DND-41 (cell line): ENCODE results near the gene COG8.

Experiments
- ATAC-seq: fragments of 200-7000 bp; cut with Tn5 transposase; 3 replicates; pipeline ENCODE4 v1.9.1; 2021; ENCODE audit warnings: low read depth; ENCODE audit not compliant: insufficient read depth
- DNase-seq: peaks from one replicate; pipeline ENCODE4 v3.0.0-alpha.2; 2020
- H2AFZ ChIP-seq: 2 replicates; pipeline ENCODE4 v1.6.0; 2012; ENCODE audit warnings: low read depth, low read length
- H3K27ac ChIP-seq: 2 replicates; pipeline ENCODE4 v1.5.1; 2012; ENCODE audit warnings: low read length, inconsistent platforms
- H3K27me3 ChIP-seq: fragments of 200-600 bp; sonication (generic); 2 replicates; pipeline ENCODE4 v1.6.0; 2012; ENCODE audit warnings: low read length, mild to moderate bottlenecking, inconsistent platforms; ENCODE audit not compliant: insufficient read depth, poor library complexity
- H3K36me3 ChIP-seq: 2 replicates; pipeline ENCODE4 v1.5.1; 2012; ENCODE audit warnings: low read length, inconsistent platforms; ENCODE audit not compliant: insufficient read depth
- H3K4me1 ChIP-seq: 2 replicates; pipeline ENCODE4 v1.5.1; 2012; ENCODE audit warnings: mild to moderate bottlenecking, low read length; ENCODE audit not compliant: insufficient read depth
- H3K4me2 ChIP-seq: 2 replicates; pipeline ENCODE4 v1.6.0; 2012; ENCODE audit warnings: mild to moderate bottlenecking, moderate library complexity, low read length, inconsistent platforms; ENCODE audit not compliant: insufficient read depth
- H3K4me3 ChIP-seq, 2 experiments: fragments of 200-600 bp in 1 of 2; shearing (Covaris generic) in 1 of 2; 2 replicates each; pipeline ENCODE4 v1.5.1; 2012 to 2016; ENCODE audit warnings: inconsistent platforms in 2 of 2, low read length in 2 of 2, mild to moderate bottlenecking in 2 of 2, low read depth in 1 of 2, moderate library complexity in 1 of 2
- H3K79me2 ChIP-seq: 2 replicates; pipeline ENCODE4 v1.6.0; 2012; ENCODE audit warnings: low read length, inconsistent platforms; ENCODE audit not compliant: insufficient read depth
- H3K9ac ChIP-seq: 2 replicates; pipeline ENCODE4 v1.6.0; 2012; ENCODE audit warnings: low read depth, mild to moderate bottlenecking, inconsistent platforms, low read length, moderate library complexity
- H3K9me3 ChIP-seq: 2 replicates; pipeline ENCODE4 v1.5.1; 2012; ENCODE audit warnings: low read length, moderate library complexity, mild to moderate bottlenecking, inconsistent platforms; ENCODE audit not compliant: insufficient read depth, severe bottlenecking
- H4K20me1 ChIP-seq: 2 replicates; pipeline ENCODE4 v1.6.0; 2012; ENCODE audit warnings: low read length; ENCODE audit not compliant: insufficient read depth
- EZH2 ChIP-seq: IDR thresholded peaks from 3 replicates; pipeline ENCODE4 v1.6.1; 2012; ENCODE audit warnings: borderline replicate concordance, low read depth, mild to moderate bottlenecking, moderate library complexity, low read length, inconsistent platforms; ENCODE audit not compliant: severe bottlenecking
- TF ChIP-seq, protein P1 (sequence below): IDR thresholded peaks from 2 replicates; pipeline ENCODE4 v1.5.1; 2012; ENCODE audit warnings: borderline replicate concordance, low read length, moderate library complexity, mild to moderate bottlenecking; ENCODE audit not compliant: poor library complexity, severe bottlenecking; ENCODE audit errors: extremely low read depth

Gene COG8

DNA sequence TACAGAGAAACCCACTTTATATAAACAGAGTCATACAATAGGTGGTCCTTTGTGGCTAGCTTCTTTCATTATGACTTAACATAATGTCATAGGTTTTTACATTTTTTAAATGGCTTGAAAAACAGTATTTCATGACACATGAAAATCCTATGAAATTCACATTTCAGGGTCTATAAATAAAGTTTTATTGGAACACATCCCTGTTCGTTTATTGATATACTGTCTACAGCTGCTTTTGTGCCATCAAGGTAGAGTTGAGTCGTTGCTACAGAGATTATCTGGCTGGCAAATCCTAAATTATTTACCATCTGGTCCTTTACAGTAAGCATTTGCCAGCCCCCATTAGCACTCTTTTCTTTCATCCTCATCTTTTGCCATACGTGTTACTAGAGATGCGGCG, 25.9 kb downstream of the COG8 start:
- H2AFZ ChIP-seq: no peak overlapping the region
- TF ChIP-seq, protein P1, sequence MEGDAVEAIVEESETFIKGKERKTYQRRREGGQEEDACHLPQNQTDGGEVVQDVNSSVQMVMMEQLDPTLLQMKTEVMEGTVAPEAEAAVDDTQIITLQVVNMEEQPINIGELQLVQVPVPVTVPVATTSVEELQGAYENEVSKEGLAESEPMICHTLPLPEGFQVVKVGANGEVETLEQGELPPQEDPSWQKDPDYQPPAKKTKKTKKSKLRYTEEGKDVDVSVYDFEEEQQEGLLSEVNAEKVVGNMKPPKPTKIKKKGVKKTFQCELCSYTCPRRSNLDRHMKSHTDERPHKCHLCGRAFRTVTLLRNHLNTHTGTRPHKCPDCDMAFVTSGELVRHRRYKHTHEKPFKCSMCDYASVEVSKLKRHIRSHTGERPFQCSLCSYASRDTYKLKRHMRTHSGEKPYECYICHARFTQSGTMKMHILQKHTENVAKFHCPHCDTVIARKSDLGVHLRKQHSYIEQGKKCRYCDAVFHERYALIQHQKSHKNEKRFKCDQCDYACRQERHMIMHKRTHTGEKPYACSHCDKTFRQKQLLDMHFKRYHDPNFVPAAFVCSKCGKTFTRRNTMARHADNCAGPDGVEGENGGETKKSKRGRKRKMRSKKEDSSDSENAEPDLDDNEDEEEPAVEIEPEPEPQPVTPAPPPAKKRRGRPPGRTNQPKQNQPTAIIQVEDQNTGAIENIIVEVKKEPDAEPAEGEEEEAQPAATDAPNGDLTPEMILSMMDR: no peak
- TF ChIP-seq EZH2: no peak
- H3K36me3 ChIP-seq: peaks cover 50% of the 10 kb centered on the region
- H3K9me3 ChIP-seq: no peaks in the 10 kb centered on the region
- peaks cover 26% of the 10 kb centered on the region for H3K4me1 ChIP-seq
- peaks cover 64% of the 10 kb centered on the region for H3K79me2 ChIP-seq
- H3K27me3 ChIP-seq: no peaks in the 10 kb centered on the region
- H4K20me1 ChIP-seq: peaks cover 48% of the 10 kb centered on the region
- no peak overlapping the region for H3K27ac ChIP-seq
- no peak for ATAC-seq
- no peak overlapping the region for H3K4me3 ChIP-seq
- H3K9ac ChIP-seq: no peak overlapping the region
- no peak for DNase-seq
- H3K4me2 ChIP-seq: peak overlapping the region; percentile 91; the same call in 1 of the 2 replicates

DNA sequence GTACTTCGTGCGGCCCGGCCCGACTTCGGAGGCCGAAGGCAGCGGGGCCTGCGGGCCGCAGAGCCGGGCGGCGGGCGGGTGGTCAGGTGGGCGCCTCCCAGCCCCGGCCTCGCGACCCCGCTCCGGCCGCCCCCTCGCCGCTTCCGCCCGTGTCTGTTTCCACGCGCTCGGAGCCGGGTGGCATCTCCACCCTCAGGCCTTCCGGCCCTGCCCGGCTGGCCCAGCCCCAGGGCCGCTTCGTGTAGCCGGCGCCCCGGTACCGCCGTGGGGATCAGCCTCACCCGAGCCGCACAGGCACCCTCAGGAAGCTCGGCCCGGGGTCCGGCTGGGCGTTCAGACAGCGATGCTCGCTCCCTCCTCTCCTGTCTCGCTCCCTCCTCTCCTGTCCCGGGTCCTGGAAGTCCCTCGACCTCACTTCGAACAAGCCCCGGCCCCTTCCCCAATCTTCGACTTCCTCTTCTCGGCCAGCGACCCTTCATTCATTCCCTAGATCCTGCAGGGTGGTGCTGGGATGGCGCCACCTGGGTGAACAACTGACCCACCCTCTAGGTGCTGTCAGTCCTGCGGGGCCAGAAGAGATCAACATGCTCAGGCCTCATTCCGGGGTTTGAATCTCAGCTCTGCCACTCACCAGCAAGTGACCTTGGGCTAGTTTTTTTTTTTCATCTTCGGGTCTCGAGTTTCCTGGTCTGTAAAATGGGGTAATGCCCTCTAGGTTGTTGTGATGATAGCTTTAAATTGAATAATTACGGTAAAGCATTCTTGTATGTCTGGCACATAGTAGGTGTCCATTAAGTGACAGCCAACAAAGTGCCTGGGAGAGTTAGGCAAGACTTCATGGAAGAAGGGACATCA, 27.6 kb downstream of the COG8 start:
- Histone ChIP-seq H3K27me3 (no peaks in the 10 kb centered on the region), H3K4me1 (peaks cover 26% of the 10 kb centered on the region), H3K79me2 (peaks cover 58% of the 10 kb centered on the region), H3K4me2 (peak overlapping the region; percentile 91), H2AFZ (peak overlapping the region; percentile 88), H3K27ac (peak overlapping the region; percentile 89), H3K4me3 (peak overlapping the region; percentile 79 to 86), H3K36me3 (peaks cover 37% of the 10 kb centered on the region), H4K20me1 (peaks cover 39% of the 10 kb centered on the region), H3K9me3 (no peaks in the 10 kb centered on the region), H3K9ac (peak overlapping the region; percentile 98)
- DNase-seq (peak; percentile 32), ATAC-seq (peak; percentile 47)
- no peak for TF ChIP-seq EZH2
- TF ChIP-seq, protein P1: peak; percentile 33

DNA sequence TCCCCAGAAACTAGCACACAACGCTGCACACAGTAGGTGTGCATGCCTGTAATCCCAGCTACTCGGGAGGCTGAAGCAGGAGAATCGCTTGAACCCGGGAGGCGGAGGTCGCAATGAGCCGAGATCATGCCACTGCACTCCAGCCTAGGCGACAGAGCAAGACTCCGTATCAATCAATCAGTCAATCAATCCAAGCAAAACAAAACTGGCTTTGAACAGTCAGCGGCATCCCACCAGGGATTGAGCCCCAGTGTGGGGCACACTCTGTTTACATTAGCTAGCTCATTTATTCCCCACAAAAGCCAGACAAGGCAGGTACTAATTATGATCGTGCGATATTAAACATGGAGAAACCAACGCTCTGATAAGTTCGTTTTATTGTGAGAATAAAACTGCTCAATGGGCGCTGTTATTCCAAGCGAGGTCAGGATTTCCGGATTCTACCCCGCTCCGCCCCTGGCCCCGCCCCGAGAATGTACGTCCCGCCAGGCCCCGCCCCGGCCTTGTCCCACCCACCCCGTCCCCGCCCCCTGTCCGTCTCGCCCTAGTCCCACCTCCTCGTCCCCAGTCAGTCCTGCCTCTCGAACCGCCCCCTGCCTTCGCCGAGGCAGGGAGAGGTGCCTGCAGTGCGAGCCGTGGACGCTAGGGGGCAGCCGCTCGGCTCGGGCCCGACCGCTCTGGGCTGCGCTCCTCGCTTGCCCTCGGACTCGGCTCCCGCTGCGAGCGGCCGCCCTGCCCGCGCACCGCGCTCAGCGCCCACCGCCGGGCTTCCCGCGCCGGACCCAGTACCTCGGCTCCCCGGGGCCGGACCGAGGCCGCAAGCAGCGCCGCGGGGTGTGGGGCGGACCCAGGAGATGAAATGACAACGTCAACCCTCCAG, 28.5 kb downstream of the COG8 start, which contains the start of gene VPS4A:
Gene VPS4A, plus strand, starts transcription at position 698 of the 880 bp plus-strand sequence. Its CDS starts 162 bp downstream, at position 860.
- peak; percentile 97 for ATAC-seq
- peak within 1 kb of the TSS; percentile 89 for H3K27ac ChIP-seq

More for the DNA sequence above, 28.5 kb downstream of the COG8 start, which contains the start of gene VPS4A:
- peak within 1 kb of the TSS; percentile 91 for H3K4me2 ChIP-seq
- peak within 1 kb of the TSS; percentile 79 to 86 for H3K4me3 ChIP-seq
- no peaks in the 10 kb centered on the region for H3K9me3 ChIP-seq
- H3K36me3 ChIP-seq: peaks cover 29% of the 10 kb centered on the region
- DNase-seq: peak; percentile 97
- TF ChIP-seq, protein P1: peak; percentile 93
- TF ChIP-seq EZH2: no peak
- H3K9ac ChIP-seq: peak within 1 kb of the TSS; percentile 98
- peaks cover 31% of the 10 kb centered on the region for H4K20me1 ChIP-seq
- peaks cover 26% of the 10 kb centered on the region for H3K4me1 ChIP-seq
- no peaks in the 10 kb centered on the region for H3K27me3 ChIP-seq
- peak within 1 kb of the TSS; percentile 88 for H2AFZ ChIP-seq
- peaks cover 49% of the 10 kb centered on the region for H3K79me2 ChIP-seq
